Measurements from ENCODE around the gene TNFSF15.
A peak's percentile ranks its signal among the peaks of the same experiment; 100 is the strongest.
"Not testable (repeated sequence)": the region's sequence is repeated elsewhere in the genome, so short reads cannot be mapped to it uniquely, and the experiment has no call there.

Gene TNFSF15

GRCh38 chr9:114745879-114746550 lies 59.8 kb downstream of the TNFSF15 start:
- no peak for DNase-seq

GRCh38 chr9:114745108-114745848 lies 60.6 kb downstream of the TNFSF15 start:
- no peak for DNase-seq

- no peak for DNase-seq
Observed at GRCh38 chr9:114743446-114743845, 62.4 kb downstream of the TNFSF15 start.

- DNase-seq, result no peak
Observed at GRCh38 chr9:114742947-114743346, 62.9 kb downstream of the TNFSF15 start.

- DNase-seq, result not testable (repeated sequence)
Observed at GRCh38 chr9:114741521-114741920, 64.3 kb downstream of the TNFSF15 start.

- DNase-seq, result peak; percentile 31
Observed at GRCh38 chr9:114738581-114739316, 67.1 kb downstream of the TNFSF15 start.

GRCh38 chr9:114737847-114738246 lies 68.0 kb downstream of the TNFSF15 start:
- no peak for DNase-seq

GRCh38 chr9:114737118-114737517 lies 68.7 kb downstream of the TNFSF15 start:
- DNase-seq, result no peak

- no peak for DNase-seq
Observed at GRCh38 chr9:114735704-114736103, 70.1 kb downstream of the TNFSF15 start.

GRCh38 chr9:114735139-114735538 lies 70.7 kb downstream of the TNFSF15 start:
- DNase-seq, result not testable (repeated sequence)
